ENCODE data around the gene TMEM270.

DNA sequence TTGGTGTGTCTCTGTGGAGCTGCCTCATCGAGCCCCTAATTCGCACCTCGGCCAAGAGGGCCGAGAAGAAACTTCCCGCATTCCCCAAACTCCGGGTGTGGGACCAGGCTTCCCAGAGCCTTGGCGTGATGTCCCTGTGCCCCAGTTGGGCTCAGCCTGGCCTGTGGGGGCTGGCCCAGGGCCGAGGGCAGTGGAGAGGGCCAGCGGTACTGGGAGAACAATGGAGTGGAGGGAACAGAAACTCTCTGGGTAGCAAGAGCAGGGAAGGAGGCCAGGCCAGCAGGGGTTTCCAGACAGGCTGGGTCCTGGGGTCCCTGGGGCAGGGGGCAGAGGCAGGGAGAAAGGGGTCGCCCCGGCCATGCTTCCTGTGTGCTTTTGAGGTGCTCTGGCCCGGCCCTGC, 16.0 kb downstream of the TMEM270 start:
- TF ChIP-seq, protein P1, sequence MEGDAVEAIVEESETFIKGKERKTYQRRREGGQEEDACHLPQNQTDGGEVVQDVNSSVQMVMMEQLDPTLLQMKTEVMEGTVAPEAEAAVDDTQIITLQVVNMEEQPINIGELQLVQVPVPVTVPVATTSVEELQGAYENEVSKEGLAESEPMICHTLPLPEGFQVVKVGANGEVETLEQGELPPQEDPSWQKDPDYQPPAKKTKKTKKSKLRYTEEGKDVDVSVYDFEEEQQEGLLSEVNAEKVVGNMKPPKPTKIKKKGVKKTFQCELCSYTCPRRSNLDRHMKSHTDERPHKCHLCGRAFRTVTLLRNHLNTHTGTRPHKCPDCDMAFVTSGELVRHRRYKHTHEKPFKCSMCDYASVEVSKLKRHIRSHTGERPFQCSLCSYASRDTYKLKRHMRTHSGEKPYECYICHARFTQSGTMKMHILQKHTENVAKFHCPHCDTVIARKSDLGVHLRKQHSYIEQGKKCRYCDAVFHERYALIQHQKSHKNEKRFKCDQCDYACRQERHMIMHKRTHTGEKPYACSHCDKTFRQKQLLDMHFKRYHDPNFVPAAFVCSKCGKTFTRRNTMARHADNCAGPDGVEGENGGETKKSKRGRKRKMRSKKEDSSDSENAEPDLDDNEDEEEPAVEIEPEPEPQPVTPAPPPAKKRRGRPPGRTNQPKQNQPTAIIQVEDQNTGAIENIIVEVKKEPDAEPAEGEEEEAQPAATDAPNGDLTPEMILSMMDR (IDR thresholded peaks at IDR 0.05), result no peak
- TF ChIP-seq POLR2A (IDR thresholded peaks at IDR 0.05), result no peak
- no peak for TF ChIP-seq EP300 (IDR thresholded peaks at IDR 0.05)
- no peak for TF ChIP-seq POLR2AphosphoS5 (IDR thresholded peaks at IDR 0.05)

Measured in sigmoid colon (tissue), 4 donors.